ENCODE data around the gene PTBP1.

DNA sequence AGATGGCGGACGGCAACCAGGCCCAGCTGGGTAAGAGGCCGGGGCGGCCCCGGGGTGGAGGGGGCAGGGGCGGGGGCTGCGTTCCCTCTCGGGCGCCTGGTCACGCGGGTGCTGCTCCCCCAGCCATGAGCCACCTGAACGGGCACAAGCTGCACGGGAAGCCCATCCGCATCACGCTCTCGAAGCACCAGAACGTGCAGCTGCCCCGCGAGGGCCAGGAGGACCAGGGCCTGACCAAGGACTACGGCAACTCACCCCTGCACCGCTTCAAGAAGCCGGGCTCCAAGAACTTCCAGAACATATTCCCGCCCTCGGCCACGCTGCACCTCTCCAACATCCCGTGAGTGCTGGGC is 11.1 kb downstream of the PTBP1 start:
- TF ChIP-seq TAF1 (IDR thresholded peaks at IDR 0.05; ENCODE audit: low read depth) (no peak), FOXM1 (IDR thresholded peaks at IDR 0.05; ENCODE audit: borderline replicate concordance, low read depth) (no peak), NFIC (IDR thresholded peaks at IDR 0.05) (no peak), CEBPB (IDR thresholded peaks at IDR 0.05) (no peak), TCF12 (IDR thresholded peaks at IDR 0.05; ENCODE audit: low read depth) (no peak)
